Measurements from ENCODE around the gene ELP5. TPM values are rescaled to one million over a fixed set of nuclear protein-coding genes. Genes with fewer than 3 reads are reported as not detected.

ELP5 gene
- total RNA-seq, 1 experiment from 2014 or later, result 20.3 TPM

DNA sequence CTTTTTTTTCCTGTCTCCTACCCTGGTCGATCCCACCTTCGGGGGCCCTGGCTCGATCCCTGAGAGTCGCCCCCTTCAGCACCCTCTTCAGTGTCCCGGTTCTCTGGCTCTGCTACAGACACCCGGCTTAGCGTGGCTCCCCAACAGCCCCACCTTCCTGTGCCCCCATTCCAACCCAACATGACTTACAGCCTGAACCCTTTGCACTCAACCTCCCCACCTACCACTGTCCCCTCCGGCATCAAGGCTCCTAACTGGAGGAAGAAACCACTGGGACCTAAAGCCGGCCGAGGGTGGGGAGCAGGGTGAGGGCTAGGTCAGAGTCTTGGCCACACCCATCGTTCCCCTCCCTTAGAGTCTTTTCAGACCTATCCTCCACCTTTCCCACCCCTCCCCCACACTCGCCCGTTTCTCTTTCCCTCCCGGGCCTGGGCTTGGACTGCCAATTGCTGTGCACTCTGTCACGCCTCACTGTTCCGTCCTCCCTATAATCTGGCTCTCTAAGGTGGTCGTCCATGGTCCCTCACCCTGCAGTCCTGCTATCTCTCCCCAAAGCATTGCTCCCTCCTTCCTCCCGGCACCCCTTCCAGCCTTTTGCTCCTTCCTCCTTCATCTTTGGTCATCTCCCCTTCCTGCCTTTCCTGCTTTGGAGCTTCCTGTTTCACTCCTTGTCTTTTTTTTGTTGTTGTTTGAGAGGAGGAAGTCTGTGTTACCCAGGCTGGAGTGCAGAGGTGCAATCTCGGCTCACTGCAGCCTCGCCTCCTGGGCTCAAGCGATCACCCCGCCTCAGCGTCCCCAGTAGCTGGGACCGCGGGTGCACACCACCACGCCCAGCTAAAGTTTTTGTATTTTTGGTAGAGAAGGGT, 11.2 kb downstream of the ELP5 start:
- H3K27ac Mint-ChIP-seq (ENCODE audit: unreplicated experiment), result peak overlapping the region; percentile 94
- TSS peak; percentile 25 for BruUV-seq (replicated peaks)
- H3K27me3 Mint-ChIP-seq (ENCODE audit: unreplicated experiment), result no peaks in the 10 kb centered on the region
- H3K4me3 Mint-ChIP-seq (ENCODE audit: low read depth, unreplicated experiment), result peak overlapping the region; percentile 90
- intact Hi-C loops (cut with micrococcal nuclease; ENCODE audit: unreplicated experiment), result no loop called here
- peaks cover 63% of the 10 kb centered on the region for H3K36me3 Mint-ChIP-seq (ENCODE audit: insufficient read depth, unreplicated experiment)
- DNase-seq, result peak; percentile 68
- TF ChIP-seq, protein P1, sequence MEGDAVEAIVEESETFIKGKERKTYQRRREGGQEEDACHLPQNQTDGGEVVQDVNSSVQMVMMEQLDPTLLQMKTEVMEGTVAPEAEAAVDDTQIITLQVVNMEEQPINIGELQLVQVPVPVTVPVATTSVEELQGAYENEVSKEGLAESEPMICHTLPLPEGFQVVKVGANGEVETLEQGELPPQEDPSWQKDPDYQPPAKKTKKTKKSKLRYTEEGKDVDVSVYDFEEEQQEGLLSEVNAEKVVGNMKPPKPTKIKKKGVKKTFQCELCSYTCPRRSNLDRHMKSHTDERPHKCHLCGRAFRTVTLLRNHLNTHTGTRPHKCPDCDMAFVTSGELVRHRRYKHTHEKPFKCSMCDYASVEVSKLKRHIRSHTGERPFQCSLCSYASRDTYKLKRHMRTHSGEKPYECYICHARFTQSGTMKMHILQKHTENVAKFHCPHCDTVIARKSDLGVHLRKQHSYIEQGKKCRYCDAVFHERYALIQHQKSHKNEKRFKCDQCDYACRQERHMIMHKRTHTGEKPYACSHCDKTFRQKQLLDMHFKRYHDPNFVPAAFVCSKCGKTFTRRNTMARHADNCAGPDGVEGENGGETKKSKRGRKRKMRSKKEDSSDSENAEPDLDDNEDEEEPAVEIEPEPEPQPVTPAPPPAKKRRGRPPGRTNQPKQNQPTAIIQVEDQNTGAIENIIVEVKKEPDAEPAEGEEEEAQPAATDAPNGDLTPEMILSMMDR (IDR thresholded peaks at IDR 0.05; ENCODE audit: unreplicated experiment), result no peak
- CTCF ChIA-PET, result interaction anchor here (0.7 to 1.0 kb wide), 2 partner anchors 21 to 33 kb away, joined by 3 to 5 read pairs; partner anchors contain the start of gene GABARAP
- no peaks in the 10 kb centered on the region for H3K9me3 Mint-ChIP-seq (ENCODE audit: low read depth, unreplicated experiment)
- H3K4me1 Mint-ChIP-seq (ENCODE audit: low read depth, unreplicated experiment), result peaks cover 20% of the 10 kb centered on the region

DNA sequence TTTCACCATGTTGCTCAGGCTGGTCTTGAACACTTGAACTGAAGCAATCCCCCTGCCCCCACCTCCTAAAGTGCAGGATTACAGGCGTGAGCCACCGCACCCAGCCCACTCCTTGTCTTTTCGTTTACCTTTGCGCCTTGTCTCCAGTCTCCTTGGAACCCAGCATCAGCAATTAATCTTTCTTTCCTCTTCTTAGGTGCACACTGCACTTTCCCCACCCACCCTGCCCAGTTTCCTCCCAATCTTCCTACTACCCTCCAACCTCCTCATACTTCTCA, 11.7 kb downstream of the ELP5 start:
- TF ChIP-seq, protein P1 (IDR thresholded peaks at IDR 0.05; ENCODE audit: unreplicated experiment), result no peak
- Mint-ChIP-seq H3K36me3 (ENCODE audit: insufficient read depth, unreplicated experiment) (peaks cover 57% of the 10 kb centered on the region), H3K9me3 (ENCODE audit: low read depth, unreplicated experiment) (no peaks in the 10 kb centered on the region), H3K27ac (ENCODE audit: unreplicated experiment) (peak overlapping the region; percentile 94), H3K4me3 (ENCODE audit: low read depth, unreplicated experiment) (peak overlapping the region; percentile 90), H3K4me1 (ENCODE audit: low read depth, unreplicated experiment) (peaks cover 20% of the 10 kb centered on the region), H3K27me3 (ENCODE audit: unreplicated experiment) (no peaks in the 10 kb centered on the region)
- CTCF ChIA-PET, result interaction anchor here (0.6 to 0.7 kb wide), 2 partner anchors 16 to 32 kb away, joined by 3 read pairs; no protein-coding TSS in a partner anchor
- DNase-seq, result no peak
- BruUV-seq (replicated peaks), result no TSS peak
- intact Hi-C loops (cut with micrococcal nuclease; ENCODE audit: unreplicated experiment), result no loop called here

DNA sequence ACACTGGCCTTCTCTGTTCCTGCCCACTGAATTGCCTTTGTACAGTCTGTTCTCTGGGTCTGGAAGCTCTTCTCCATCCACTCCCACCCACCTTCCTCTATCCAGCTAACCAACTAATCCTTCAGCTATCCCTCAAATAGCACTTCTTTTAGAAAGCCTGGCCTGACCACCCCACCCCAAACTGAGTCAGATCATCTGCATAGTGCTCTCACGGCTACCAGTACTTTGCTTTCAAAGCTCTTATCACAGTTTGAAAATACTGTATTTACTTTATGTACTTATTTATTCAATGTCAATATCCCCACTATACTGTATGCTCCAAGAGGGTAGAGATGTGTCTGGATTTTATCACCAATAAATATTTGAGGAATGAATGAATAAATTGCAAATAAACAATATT, 14.8 kb downstream of the ELP5 start:
- BruUV-seq (replicated peaks), result no TSS peak
- no peak for DNase-seq
- intact Hi-C loops (cut with micrococcal nuclease; ENCODE audit: unreplicated experiment), result no loop called here
- H3K27me3 Mint-ChIP-seq (ENCODE audit: unreplicated experiment), result no peaks in the 10 kb centered on the region
- H3K27ac Mint-ChIP-seq (ENCODE audit: unreplicated experiment), result no peak overlapping the region
- TF ChIP-seq, protein P1 (IDR thresholded peaks at IDR 0.05; ENCODE audit: unreplicated experiment), result no peak
- H3K4me1 Mint-ChIP-seq (ENCODE audit: low read depth, unreplicated experiment), result peaks cover 20% of the 10 kb centered on the region
- no peaks in the 10 kb centered on the region for H3K9me3 Mint-ChIP-seq (ENCODE audit: low read depth, unreplicated experiment)
- CTCF ChIA-PET, result no interaction called here
- H3K4me3 Mint-ChIP-seq (ENCODE audit: low read depth, unreplicated experiment), result no peak overlapping the region
- peaks cover 27% of the 10 kb centered on the region for H3K36me3 Mint-ChIP-seq (ENCODE audit: insufficient read depth, unreplicated experiment)

DNA sequence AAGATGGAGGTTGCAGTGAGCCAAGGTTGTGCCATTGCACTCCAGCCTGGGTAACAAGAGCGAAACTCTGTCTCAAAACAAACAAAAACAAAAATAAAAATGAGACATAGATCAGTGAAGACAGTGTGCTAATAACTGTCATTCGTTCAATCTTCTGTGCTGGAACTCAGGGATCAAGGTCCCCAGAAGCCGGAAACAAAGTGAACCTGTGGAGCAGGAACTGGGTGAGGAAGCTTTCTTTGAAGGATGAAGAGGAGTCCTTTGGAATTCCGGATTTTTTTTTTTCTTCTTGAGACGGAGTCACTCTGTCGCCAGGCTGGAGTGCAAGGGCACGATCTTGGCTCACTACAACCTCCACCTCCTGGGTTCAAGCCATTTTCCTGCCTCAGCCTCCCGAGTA, 27.4 kb downstream of the ELP5 start:
- Mint-ChIP-seq H3K36me3 (ENCODE audit: insufficient read depth, unreplicated experiment) (peaks cover 14% of the 10 kb centered on the region), H3K27me3 (ENCODE audit: unreplicated experiment) (peaks cover 14% of the 10 kb centered on the region), H3K9me3 (ENCODE audit: low read depth, unreplicated experiment) (no peaks in the 10 kb centered on the region), H3K4me3 (ENCODE audit: low read depth, unreplicated experiment) (peak overlapping the region; percentile 75), H3K4me1 (ENCODE audit: low read depth, unreplicated experiment) (peaks cover 16% of the 10 kb centered on the region), H3K27ac (ENCODE audit: unreplicated experiment) (no peak overlapping the region)
- TF ChIP-seq, protein P1 (IDR thresholded peaks at IDR 0.05; ENCODE audit: unreplicated experiment), result no peak
- intact Hi-C loops (cut with micrococcal nuclease; ENCODE audit: unreplicated experiment), result no loop called here
- no TSS peak for BruUV-seq (replicated peaks)
- no peak for DNase-seq
- CTCF ChIA-PET, result interaction anchor here (2.9 kb wide), 1 partner anchor 17 kb away, joined by 14 read pairs; no protein-coding TSS in a partner anchor

Data from Calu3 (cell line).